Liver (tissue), 9 donors: Measurements from ENCODE around the gene IKZF3. TPM values are rescaled to one million over a fixed set of nuclear protein-coding genes. Genes with fewer than 3 reads are reported as not detected.

Source experiments
- DNase-seq: peaks from one replicate; pipeline ENCODE4 v3.0.0-alpha.2; 2017; ENCODE audit warnings: low spot score
- H3K27ac ChIP-seq, 2 donors: one replicate each; pipeline ENCODE4 v1.7.0; 2013; ENCODE audit warnings: inconsistent platforms in 2 of 2, low read length in 2 of 2, control low read depth in 1 of 2, low read depth in 1 of 2, mild to moderate bottlenecking in 1 of 2
- H3K27me3 ChIP-seq, 4 donors: one replicate each; pipeline versions ENCODE4 v1.6.1 to v1.7.0; 2013; ENCODE audit warnings: low read length in 3 of 4, inconsistent platforms in 1 of 4, mild to moderate bottlenecking in 1 of 4, moderate library complexity in 1 of 4; ENCODE audit not compliant: control insufficient read depth in 4 of 4, insufficient read depth in 4 of 4
- H3K36me3 ChIP-seq, 4 donors: one replicate each; pipeline versions ENCODE4 v1.6.1 to v1.7.0; 2013; ENCODE audit warnings: low read length in 3 of 4, mild to moderate bottlenecking in 3 of 4, low read depth in 1 of 4, moderate library complexity in 1 of 4; ENCODE audit not compliant: control insufficient read depth in 4 of 4, insufficient read depth in 3 of 4
- H3K4me1 ChIP-seq, 4 donors: one replicate each; pipeline versions ENCODE4 v1.6.1 to v1.7.0; 2013; ENCODE audit warnings: low read length in 3 of 4, mild to moderate bottlenecking in 3 of 4, moderate library complexity in 1 of 4; ENCODE audit not compliant: control insufficient read depth in 4 of 4, insufficient read depth in 4 of 4
- H3K4me3 ChIP-seq, 3 donors: one replicate each; pipeline versions ENCODE4 v1.6.1 to v1.7.0; 2013; ENCODE audit warnings: low read length in 3 of 3, control low read depth in 1 of 3, low read depth in 1 of 3, mild to moderate bottlenecking in 1 of 3
- H3K9ac ChIP-seq, 2 donors: one replicate each; pipeline ENCODE4 v1.7.0; 2013; ENCODE audit warnings: low read length in 2 of 2, mild to moderate bottlenecking in 2 of 2, moderate library complexity in 2 of 2, control low read depth in 1 of 2, low read depth in 1 of 2
- H3K9me3 ChIP-seq, 4 donors: one replicate each; pipeline versions ENCODE4 v1.6.1 to v1.7.0; 2013; ENCODE audit warnings: low read length in 3 of 4; ENCODE audit not compliant: control insufficient read depth in 4 of 4
- ATF3 ChIP-seq: IDR thresholded peaks from 2 replicates; pipeline ENCODE4 v1.6.1; 2016; ENCODE audit warnings: antibody characterized with exemption
- CTCF ChIP-seq: fragments of 150-350 bp; IDR thresholded peaks from 2 replicates; pipeline ENCODE4 v1.5.1; 2017; ENCODE audit warnings: improper control_type of control experiment, low read depth, low read length; ENCODE audit not compliant: missing input control
- EGR1 ChIP-seq, 2 donors: IDR thresholded peaks; 2 replicates each; pipeline ENCODE4 v1.6.1; 2016 to 2018; ENCODE audit warnings: antibody characterized with exemption in 2 of 2, low read depth in 2 of 2
- FOXA1 ChIP-seq: IDR thresholded peaks from 2 replicates; pipeline ENCODE4 v1.6.1; 2016; ENCODE audit warnings: antibody characterized with exemption
- FOXA2 ChIP-seq: IDR thresholded peaks from 2 replicates; pipeline ENCODE4 v1.6.1; 2016; ENCODE audit warnings: antibody characterized with exemption
- GABPA ChIP-seq, 2 donors: IDR thresholded peaks in 1 of 2; conservative IDR thresholded peaks in 1 of 2; 2 replicates each; pipeline ENCODE4 v1.6.1; 2016; ENCODE audit warnings: antibody characterized with exemption in 2 of 2, mild to moderate bottlenecking in 1 of 2, moderate library complexity in 1 of 2
- HNF4A ChIP-seq, 2 donors: conservative IDR thresholded peaks; 2 replicates each; pipeline ENCODE4 v1.6.1; 2016; ENCODE audit warnings: antibody characterized with exemption in 2 of 2, mild to moderate bottlenecking in 2 of 2
- HNF4G ChIP-seq: IDR thresholded peaks from 2 replicates; pipeline ENCODE4 v1.6.1; 2016; ENCODE audit warnings: antibody characterized with exemption
- JUND ChIP-seq, 2 donors: IDR thresholded peaks; 2 replicates each; pipeline ENCODE4 v1.6.1; 2016; ENCODE audit warnings: antibody characterized with exemption in 2 of 2
- MAX ChIP-seq: IDR thresholded peaks from 2 replicates; pipeline ENCODE4 v1.6.1; 2016; ENCODE audit warnings: antibody characterized with exemption
- NR2F2 ChIP-seq: IDR thresholded peaks from 2 replicates; pipeline ENCODE4 v1.6.1; 2016; ENCODE audit warnings: antibody characterized with exemption
- RAD21 ChIP-seq, 2 donors: IDR thresholded peaks; 2 replicates each; pipeline ENCODE4 v1.6.1; 2016; ENCODE audit warnings: antibody characterized with exemption in 2 of 2, mild to moderate bottlenecking in 2 of 2
- REST ChIP-seq: IDR thresholded peaks from 2 replicates; pipeline ENCODE4 v1.6.1; 2016; ENCODE audit warnings: antibody characterized with exemption, mild to moderate bottlenecking
- RXRA ChIP-seq, 2 donors: IDR thresholded peaks; 2 replicates each; pipeline ENCODE4 v1.6.1; 2017 to 2018; ENCODE audit warnings: antibody characterized with exemption in 2 of 2, mild to moderate bottlenecking in 1 of 2
- SP1 ChIP-seq: IDR thresholded peaks from 2 replicates; pipeline ENCODE4 v1.6.1; 2018; ENCODE audit warnings: antibody characterized with exemption, mild to moderate bottlenecking
- TAF1 ChIP-seq: conservative IDR thresholded peaks from 2 replicates; pipeline ENCODE4 v1.6.1; 2016; ENCODE audit warnings: antibody characterized with exemption, mild to moderate bottlenecking
- ZBTB33 ChIP-seq: IDR thresholded peaks from 2 replicates; pipeline ENCODE4 v1.6.1; 2016; ENCODE audit warnings: antibody characterized with exemption
- WGBS: extraction: QIAGEN DNeasy Blood & Tissue Kit; methylation state at CpG from one replicate; pipeline ENCODE4 v1.1.7; 2013; 5-methylcytosine and 5-hydroxymethylcytosine counted together
- polyA plus RNA-seq, 2 donors: library from polyadenylated mRNA; stranded (reverse) in 1 of 2; unstranded in 1 of 2; fragments of 200-250 nt in 1 of 2; fragments of >200 nt in 1 of 2; fragmentation: Nextera tagmentation in 1 of 2; extraction: Ambion mirVana in 1 of 2; gene quantifications; one replicate each; pipeline versions ENCODE4 v1.2.1 to v1.2.3, GENCODE V29; 2013 to 2015
- total RNA-seq, 2 donors: library from RNA; depleted of rRNA; stranded (reverse); fragments of >200 nt; gene quantifications; one replicate each; pipeline ENCODE4 v1.2.3, GENCODE V29; 2014
- donor health status: healthy.
- donor health status: healthy.
- donor health status: healthy.
- donor health status: healthy.
- donor health status: healthy.

IKZF3 gene
- total and polyA plus RNA-seq, 4 donors: 0.32 to 2.3 (median 0.83) TPM

GRCh38 chr17:39867084-39867879 lies 3.2 kb upstream of the IKZF3 start:
- WGBS: 78% methylated on average over 21 of the region's 21 CpGs
- H3K9me3 ChIP-seq: no peaks in the 10 kb centered on the region
- H3K36me3 ChIP-seq: no peaks in the 10 kb centered on the region
- H3K9ac ChIP-seq: no peak overlapping the region
- H3K27me3 ChIP-seq: no peaks in the 10 kb centered on the region
- TF ChIP-seq GABPA (IDR thresholded peaks at IDR 0.05 in 1 of 2, conservative IDR thresholded peaks at IDR 0.05 in 1 of 2): no peak
- TF ChIP-seq JUND (IDR thresholded peaks at IDR 0.05): no peak
- DNase-seq: no peak
- H3K27ac ChIP-seq: no peak overlapping the region
- H3K4me1 ChIP-seq: peaks cover 3 to 10% (median 6%) of the 10 kb centered on the region in 4 donors
- no peak overlapping the region for H3K4me3 ChIP-seq

- WGBS: 80% methylated on average over 8 of the region's 8 CpGs
- no peak for DNase-seq
- Histone ChIP-seq H3K9me3 (no peaks in the 10 kb centered on the region), H3K4me3 (no peak overlapping the region), H3K9ac (no peak overlapping the region), H3K27me3 (no peaks in the 10 kb centered on the region), H3K4me1 (peaks cover 3 to 10% (median 6%) of the 10 kb centered on the region in 4 donors), H3K36me3 (no peaks in the 10 kb centered on the region), H3K27ac (no peak overlapping the region)
- TF ChIP-seq MAX (no peak), REST (no peak), GABPA (IDR thresholded peaks at IDR 0.05 in 1 of 2, conservative IDR thresholded peaks at IDR 0.05 in 1 of 2) (no peak), CTCF (no peak), HNF4G (no peak), FOXA1 (no peak), HNF4A (conservative IDR thresholded peaks at IDR 0.05) (no peak), JUND (IDR thresholded peaks at IDR 0.05) (no peak), RXRA (IDR thresholded peaks at IDR 0.05) (no peak), NR2F2 (no peak), ATF3 (no peak), EGR1 (IDR thresholded peaks at IDR 0.05; ENCODE audit: low read depth in 2 of 2) (no peak), FOXA2 (no peak), ZBTB33 (no peak), SP1 (no peak), RAD21 (IDR thresholded peaks at IDR 0.05) (no peak), TAF1 (no peak)
These were observed 2.1 kb upstream of the IKZF3 start for GRCh38 chr17:39866013-39866730.
